H9 (cell line): Measurements from ENCODE around the gene SLC7A5. TPM values are rescaled to one million over a fixed set of nuclear protein-coding genes. Genes with fewer than 3 reads are reported as not detected.
A peak's percentile ranks its signal among the peaks of the same experiment; 100 is the strongest.
"Not testable (repeated sequence)": the region's sequence is repeated elsewhere in the genome, so short reads cannot be mapped to it uniquely, and the experiment has no call there.

Experiments used
- DNase-seq: peaks from one replicate; pipeline ENCODE4 v3.0.0-alpha.2; 2017
- H2AFZ ChIP-seq: one replicate; pipeline ENCODE4 v1.6.1; 2013; ENCODE audit warnings: mild to moderate bottlenecking, low read length, control low read depth, moderate library complexity
- H2AK5ac ChIP-seq: 2 replicates; pipeline ENCODE4 v1.6.1; 2013; ENCODE audit warnings: low read length, control low read depth, mixed read lengths; ENCODE audit not compliant: insufficient read length
- H2BK120ac ChIP-seq: one replicate; pipeline ENCODE4 v1.6.1; 2013; ENCODE audit warnings: low read depth, mild to moderate bottlenecking, low read length, control low read depth, inconsistent platforms; ENCODE audit not compliant: poor library complexity, severe bottlenecking
- H2BK12ac ChIP-seq: 2 replicates; pipeline ENCODE4 v1.6.1; 2013; ENCODE audit warnings: low read length, control low read depth, mixed read lengths, low read depth; ENCODE audit not compliant: insufficient read length
- H2BK15ac ChIP-seq: 2 replicates; pipeline ENCODE4 v1.6.1; 2013; ENCODE audit warnings: low read depth, low read length, control low read depth
- H2BK20ac ChIP-seq: one replicate; pipeline ENCODE4 v1.6.1; 2013; ENCODE audit warnings: low read depth, mild to moderate bottlenecking, low read length, control low read depth, inconsistent platforms; ENCODE audit not compliant: poor library complexity, severe bottlenecking
- H2BK5ac ChIP-seq: 2 replicates; pipeline ENCODE4 v1.6.1; 2013; ENCODE audit warnings: low read length, control low read depth, mixed read lengths; ENCODE audit not compliant: insufficient read length
- H3K14ac ChIP-seq: 2 replicates; pipeline ENCODE4 v1.6.1; 2013; ENCODE audit warnings: low read length, control low read depth; ENCODE audit not compliant: insufficient read depth
- H3K18ac ChIP-seq: 2 replicates; pipeline ENCODE4 v1.6.1; 2013; ENCODE audit warnings: low read depth, mild to moderate bottlenecking, mixed read lengths, low read length, control low read depth; ENCODE audit not compliant: insufficient read length
- H3K23ac ChIP-seq: 2 replicates; pipeline ENCODE4 v1.6.1; 2013; ENCODE audit warnings: low read length, control low read depth, mixed read lengths, low read depth; ENCODE audit not compliant: insufficient read length
- H3K23me2 ChIP-seq: 2 replicates; pipeline ENCODE4 v1.6.1; 2013; ENCODE audit warnings: low read depth, mild to moderate bottlenecking, mixed read lengths, low read length, control low read depth; ENCODE audit not compliant: insufficient read length, poor library complexity, severe bottlenecking
- H3K27ac ChIP-seq: 2 replicates; pipeline ENCODE4 v1.5.1; 2013; ENCODE audit warnings: low read length, control low read depth, mixed read lengths, low read depth; ENCODE audit not compliant: insufficient read length
- H3K27me3 ChIP-seq: 2 replicates; pipeline ENCODE4 v1.6.1; 2013; ENCODE audit warnings: low read length, control low read depth, inconsistent platforms; ENCODE audit not compliant: insufficient read depth
- H3K4ac ChIP-seq: 2 replicates; pipeline ENCODE4 v1.6.1; 2013; ENCODE audit warnings: low read depth, mild to moderate bottlenecking, control low read depth, inconsistent platforms, low read length, moderate library complexity
- H3K4me1 ChIP-seq: 2 replicates; pipeline ENCODE4 v1.6.1; 2013; ENCODE audit warnings: low read length, control low read depth, inconsistent platforms; ENCODE audit not compliant: insufficient read depth
- H3K4me2 ChIP-seq: 2 replicates; pipeline ENCODE4 v1.6.1; 2013; ENCODE audit warnings: low read length, control low read depth, mixed read lengths; ENCODE audit not compliant: insufficient read length, insufficient read depth
- H3K56ac ChIP-seq: 2 replicates; pipeline ENCODE4 v1.6.1; 2013; ENCODE audit warnings: low read depth, mild to moderate bottlenecking, mixed read lengths, low read length, control low read depth; ENCODE audit not compliant: insufficient read length
- H3K79me1 ChIP-seq: 2 replicates; pipeline ENCODE4 v1.6.1; 2013; ENCODE audit warnings: low read depth, mild to moderate bottlenecking, moderate library complexity, low read length, control low read depth, inconsistent platforms; ENCODE audit not compliant: insufficient read depth, poor library complexity, severe bottlenecking
- H3K79me2 ChIP-seq: 2 replicates; pipeline ENCODE4 v1.6.1; 2013; ENCODE audit warnings: low read length, control low read depth, inconsistent platforms; ENCODE audit not compliant: insufficient read depth
- H3K9ac ChIP-seq: 2 replicates; pipeline ENCODE4 v1.6.1; 2013; ENCODE audit warnings: low read length, control low read depth, mixed read lengths; ENCODE audit not compliant: insufficient read length; ENCODE audit errors: extremely low read depth
- H3K9me3 ChIP-seq: one replicate; pipeline ENCODE4 v1.6.1; 2013; ENCODE audit warnings: low read depth, low read length, inconsistent platforms; ENCODE audit not compliant: control insufficient read depth
- H3T11ph ChIP-seq: one replicate; pipeline ENCODE4 v1.6.1; 2013; ENCODE audit warnings: mild to moderate bottlenecking, low read length, control low read depth, inconsistent platforms
- H4K20me1 ChIP-seq: one replicate; pipeline ENCODE4 v1.6.1; 2013; ENCODE audit not compliant: control insufficient read depth, insufficient read length, insufficient read depth
- H4K5ac ChIP-seq: 2 replicates; pipeline ENCODE4 v1.6.1; 2013; ENCODE audit warnings: low read depth, mild to moderate bottlenecking, mixed read lengths, low read length, control low read depth; ENCODE audit not compliant: insufficient read length
- H4K8ac ChIP-seq: replicated peaks from 2 replicates; pipeline ENCODE4 v1.6.1; 2013; ENCODE audit warnings: low read length, control low read depth, mixed read lengths, low read depth; ENCODE audit not compliant: insufficient read length
- H4K91ac ChIP-seq: 2 replicates; pipeline ENCODE4 v1.6.1; 2013; ENCODE audit warnings: low read depth, mild to moderate bottlenecking, moderate library complexity, mixed read lengths, low read length, control low read depth; ENCODE audit not compliant: insufficient read length
- H3K27ac Mint-ChIP-seq, 3 experiments: 2 replicates in 2 of 3; 3 replicates in 1 of 3; pipeline ENCODE4 v1.8.0; 2020 to 2021; ENCODE audit warnings: mixed read lengths in 3 of 3, mild to moderate bottlenecking in 1 of 3, moderate library complexity in 1 of 3
- H3K27me3 Mint-ChIP-seq: 2 replicates; pipeline ENCODE4 v1.8.0; 2021; ENCODE audit warnings: low read depth, mild to moderate bottlenecking, moderate library complexity, mixed read lengths
- H3K36me3 Mint-ChIP-seq, 3 experiments: 2 replicates in 2 of 3; 3 replicates in 1 of 3; pipeline ENCODE4 v1.8.0; 2020 to 2021; ENCODE audit warnings: low read depth in 3 of 3, mixed read lengths in 3 of 3; ENCODE audit not compliant: insufficient read depth in 1 of 3
- H3K4me1 Mint-ChIP-seq, 2 experiments: 2 replicates each; pipeline ENCODE4 v1.8.0; 2020; ENCODE audit warnings: mixed read lengths in 2 of 2
- H3K4me3 Mint-ChIP-seq, 2 experiments: 2 replicates in 1 of 2; 3 replicates in 1 of 2; pipeline ENCODE4 v1.8.0; 2020 to 2021; ENCODE audit warnings: mild to moderate bottlenecking in 2 of 2, mixed read lengths in 2 of 2, moderate library complexity in 1 of 2
- H3K9me3 Mint-ChIP-seq, 2 experiments: 2 replicates in 1 of 2; 3 replicates in 1 of 2; pipeline ENCODE4 v1.8.0; 2020; ENCODE audit warnings: mild to moderate bottlenecking in 2 of 2, mixed read lengths in 2 of 2, moderate library complexity in 1 of 2
- WGBS: extraction: QIAGEN DNeasy Blood & Tissue Kit; methylation state at CpG from one replicate; pipeline ENCODE4 v1.1.7; 2013; ENCODE audit warnings: missing lambda C conversion rate, low lambda C conversion rate, mixed read lengths; ENCODE audit not compliant: insufficient read length; ENCODE audit errors: extremely low coverage; 5-methylcytosine and 5-hydroxymethylcytosine counted together
- total RNA-seq: library from RNA; stranded (reverse); gene quantifications from 2 replicates; pipeline ENCODE4 v1.2.1, GENCODE V29; 2021
- TF ChIP-seq, protein P1 (sequence below): fragments of 200-600 bp; sonication (generic); conservative IDR thresholded peaks from 3 replicates; pipeline ENCODE4 v1.8.0; 2021; ENCODE audit warnings: antibody characterized with exemption, mild to moderate bottlenecking

Gene SLC7A5
- total RNA-seq, 1 experiment from 2014 or later = 217 TPM

DNA sequence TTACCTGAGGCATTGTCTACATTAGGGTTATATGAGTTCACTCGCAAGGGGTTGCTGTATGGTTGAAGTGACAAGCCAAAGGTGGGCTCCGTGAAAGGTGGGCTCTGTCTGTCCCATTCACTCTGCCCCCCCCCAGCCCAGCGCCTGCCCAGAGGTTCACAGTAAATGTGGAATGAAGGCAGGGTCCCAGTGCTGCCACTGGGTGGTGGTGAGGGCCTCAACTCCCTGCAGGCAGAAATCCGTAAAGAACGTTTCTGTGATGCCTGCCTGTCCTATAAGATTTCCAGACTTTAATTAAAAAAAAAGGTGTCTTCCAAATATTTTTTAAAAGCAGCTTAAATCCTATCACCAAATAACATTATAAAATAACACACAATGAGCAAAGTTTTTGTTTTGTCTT is 35.7 kb upstream of the SLC7A5 start:
- no CpG with 5 or more reads among the region's 5 CpGs for WGBS

DNA sequence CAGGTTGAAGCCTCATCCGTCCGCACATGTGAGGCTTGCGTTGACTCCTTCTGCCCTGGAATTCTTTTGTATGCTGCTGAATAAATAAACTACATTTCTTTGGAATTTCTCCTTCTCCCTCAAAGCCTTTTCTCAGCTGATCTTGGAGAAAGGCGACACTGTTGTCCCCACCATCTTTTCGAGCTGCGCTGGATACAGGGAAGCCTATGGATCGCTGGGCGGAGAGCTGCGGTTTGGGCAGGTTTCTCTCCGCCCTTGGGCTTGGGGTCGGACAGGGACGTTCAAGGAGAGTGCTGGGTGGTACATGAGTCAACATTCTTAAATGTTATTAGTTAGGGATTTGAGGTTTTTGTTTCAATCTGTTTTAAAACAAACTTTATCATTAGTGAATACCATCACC is 31.2 kb upstream of the SLC7A5 start:
- H3K4ac ChIP-seq, H3K56ac ChIP-seq, H2BK12ac ChIP-seq, H2AFZ ChIP-seq, H3K27ac ChIP-seq, DNase-seq, H3K27me3 ChIP-seq, H3K14ac ChIP-seq, H4K8ac ChIP-seq, H3K9ac ChIP-seq, H2BK15ac ChIP-seq, H2AK5ac ChIP-seq, H3K4me1 Mint-ChIP-seq, H3T11ph ChIP-seq, H3K23me2 ChIP-seq, H3K9me3 Mint-ChIP-seq, H3K4me1 ChIP-seq, H3K4me2 ChIP-seq, H3K27me3 Mint-ChIP-seq, H2BK5ac ChIP-seq, H3K36me3 Mint-ChIP-seq, H4K20me1 ChIP-seq, H3K18ac ChIP-seq, H3K23ac ChIP-seq, H3K4me3 Mint-ChIP-seq, H2BK20ac ChIP-seq, H3K79me2 ChIP-seq, H4K5ac ChIP-seq, H3K9me3 ChIP-seq, H3K79me1 ChIP-seq, H2BK120ac ChIP-seq, H4K91ac ChIP-seq, H3K27ac Mint-ChIP-seq: not testable (repeated sequence)
- WGBS = no CpG with 5 or more reads among the region's 12 CpGs

More for the DNA sequence above, 35.7 kb upstream of the SLC7A5 start:
- H3K4me3 Mint-ChIP-seq, H4K20me1 ChIP-seq, H3K18ac ChIP-seq, DNase-seq, H3K23ac ChIP-seq, H3K9me3 Mint-ChIP-seq, H3K56ac ChIP-seq, H3K9me3 ChIP-seq, H3K14ac ChIP-seq, H2AFZ ChIP-seq, H3K79me2 ChIP-seq, H3K36me3 Mint-ChIP-seq, H3T11ph ChIP-seq, H3K4ac ChIP-seq, H3K4me1 ChIP-seq, H3K23me2 ChIP-seq, H2BK12ac ChIP-seq, H4K8ac ChIP-seq, H2BK5ac ChIP-seq, H3K79me1 ChIP-seq, H3K9ac ChIP-seq, H2BK20ac ChIP-seq, H2BK120ac ChIP-seq, H3K27ac Mint-ChIP-seq, H2AK5ac ChIP-seq, H4K91ac ChIP-seq, H3K27ac ChIP-seq, H3K4me2 ChIP-seq, H3K27me3 ChIP-seq, H4K5ac ChIP-seq, H2BK15ac ChIP-seq: not testable (repeated sequence)
- TF ChIP-seq, protein P1, sequence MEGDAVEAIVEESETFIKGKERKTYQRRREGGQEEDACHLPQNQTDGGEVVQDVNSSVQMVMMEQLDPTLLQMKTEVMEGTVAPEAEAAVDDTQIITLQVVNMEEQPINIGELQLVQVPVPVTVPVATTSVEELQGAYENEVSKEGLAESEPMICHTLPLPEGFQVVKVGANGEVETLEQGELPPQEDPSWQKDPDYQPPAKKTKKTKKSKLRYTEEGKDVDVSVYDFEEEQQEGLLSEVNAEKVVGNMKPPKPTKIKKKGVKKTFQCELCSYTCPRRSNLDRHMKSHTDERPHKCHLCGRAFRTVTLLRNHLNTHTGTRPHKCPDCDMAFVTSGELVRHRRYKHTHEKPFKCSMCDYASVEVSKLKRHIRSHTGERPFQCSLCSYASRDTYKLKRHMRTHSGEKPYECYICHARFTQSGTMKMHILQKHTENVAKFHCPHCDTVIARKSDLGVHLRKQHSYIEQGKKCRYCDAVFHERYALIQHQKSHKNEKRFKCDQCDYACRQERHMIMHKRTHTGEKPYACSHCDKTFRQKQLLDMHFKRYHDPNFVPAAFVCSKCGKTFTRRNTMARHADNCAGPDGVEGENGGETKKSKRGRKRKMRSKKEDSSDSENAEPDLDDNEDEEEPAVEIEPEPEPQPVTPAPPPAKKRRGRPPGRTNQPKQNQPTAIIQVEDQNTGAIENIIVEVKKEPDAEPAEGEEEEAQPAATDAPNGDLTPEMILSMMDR = peak; percentile 37; the same call in 2 of the 3 replicates
- H3K27me3 Mint-ChIP-seq = peaks cover 33% of the 10 kb centered on the region
- peaks cover 6 to 12% of the 10 kb centered on the region in 2 experiments for H3K4me1 Mint-ChIP-seq
